Body of pancreas (tissue), 4 donors: ENCODE measurements around the gene TRMT61B. TPM values are rescaled to one million over a fixed set of nuclear protein-coding genes. Genes with fewer than 3 reads are reported as not detected.

Experiments used
- ATAC-seq: fragments of 150-250 bp; one replicate; pipeline ENCODE4 v1.9.1; 2016
- DNase-seq, 4 donors: peaks; one replicate each; pipeline ENCODE4 v3.0.0-alpha.2; 2019
- H3K27ac ChIP-seq, 4 donors: fragments of 200-600 bp; sonication (generic); 1 replicate in 3 of 4; 2 replicates in 1 of 4; pipeline versions ENCODE4 v1.5.1 to v1.6.1; 2016 to 2019; ENCODE audit warnings: mild to moderate bottlenecking in 1 of 4, mixed read lengths in 1 of 4, moderate library complexity in 1 of 4
- H3K27me3 ChIP-seq, 2 donors: fragments of 200-600 bp; sonication (generic); one replicate each; pipeline ENCODE4 v1.6.0; 2016; ENCODE audit warnings: mild to moderate bottlenecking in 1 of 2
- H3K36me3 ChIP-seq, 2 donors: fragments of 200-600 bp; sonication (generic); replicated peaks in 1 of 2; 2 replicates each; pipeline ENCODE4 v1.5.1; 2016; ENCODE audit warnings: low read depth in 2 of 2; ENCODE audit not compliant: insufficient read depth in 1 of 2
- H3K4me1 ChIP-seq: fragments of 200-600 bp; sonication (generic); one replicate; pipeline ENCODE4 v1.6.0; 2016
- H3K4me3 ChIP-seq, 2 donors: fragments of 200-600 bp; sonication (generic); 1 replicate in 1 of 2; 2 replicates in 1 of 2; pipeline ENCODE4 v1.5.1; 2016 to 2019
- H3K9me3 ChIP-seq, 3 donors: fragments of 200-600 bp; sonication (generic); 1 replicate in 2 of 3; 2 replicates in 1 of 3; pipeline ENCODE4 v1.5.1; 2016
- POLR2A ChIP-seq, 3 donors: fragments of 450-650 bp; IDR thresholded peaks; one replicate each; pipeline ENCODE4 v1.6.1; 2016; ENCODE audit warnings: antibody characterized with exemption in 3 of 3, mild to moderate bottlenecking in 2 of 3
- WGBS, 2 donors: methylation state at CpG; one replicate each; pipeline ENCODE4 v1.1.5; 2017; 5-methylcytosine and 5-hydroxymethylcytosine counted together
- intact Hi-C: fragments of 100-400 bp; cut with DNase I; formaldehyde crosslinking; loops from one replicate; pipeline ENCODE4 v1.15.1; 2023
- total RNA-seq, 2 donors: library from RNA; depleted of rRNA; stranded (reverse); fragments of >200 nt; gene quantifications; one replicate each; pipeline ENCODE4 v1.1.0, GENCODE V29; 2016
- TF ChIP-seq, protein P1 (sequence below), 7 experiments: fragments of 450-650 bp in 4 of 7; fragments of 200-600 bp in 3 of 7; sonication (generic) in 3 of 7; IDR thresholded peaks; one replicate each; pipeline ENCODE4 v1.5.1; 2016 to 2019; ENCODE audit warnings: antibody characterized with exemption in 7 of 7

TRMT61B gene
- total RNA-seq, 2 donors from 2014 or later: 9.9 to 15.8 TPM

DNA sequence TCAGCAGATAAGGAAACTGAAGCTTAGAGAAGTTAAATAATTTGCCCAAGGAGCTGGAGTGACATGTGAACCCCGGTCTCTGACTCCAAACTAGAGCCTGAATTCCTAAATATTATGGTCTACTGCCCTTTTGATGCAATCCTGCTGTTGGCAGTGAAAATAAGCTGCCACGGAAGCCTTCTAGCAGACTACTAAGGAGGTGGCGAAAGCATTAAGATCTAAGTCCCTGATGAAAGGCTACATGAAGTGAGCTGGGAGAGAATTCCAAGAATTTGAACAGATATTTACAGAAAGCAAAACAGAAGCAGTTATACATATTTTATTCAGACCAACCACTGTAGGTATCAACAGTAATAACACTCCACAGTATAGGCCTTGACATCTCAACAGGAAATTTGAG lies 28.1 kb downstream of the TRMT61B start:
- intact Hi-C loops: no loop called here
- Histone ChIP-seq H3K4me1 (no peaks in the 10 kb centered on the region), H3K27me3 (no peaks in the 10 kb centered on the region), H3K36me3 (no peaks in the 10 kb centered on the region), H3K9me3 (no peaks in the 10 kb centered on the region), H3K4me3 (no peak overlapping the region), H3K27ac (no peak overlapping the region)
- DNase-seq (no peak), ATAC-seq (no peak)
- TF ChIP-seq POLR2A (IDR thresholded peaks at IDR 0.05): no peak
- 63 to 67% methylated on average over 3 of the region's 3 CpGs for WGBS, 2 donors

DNA sequence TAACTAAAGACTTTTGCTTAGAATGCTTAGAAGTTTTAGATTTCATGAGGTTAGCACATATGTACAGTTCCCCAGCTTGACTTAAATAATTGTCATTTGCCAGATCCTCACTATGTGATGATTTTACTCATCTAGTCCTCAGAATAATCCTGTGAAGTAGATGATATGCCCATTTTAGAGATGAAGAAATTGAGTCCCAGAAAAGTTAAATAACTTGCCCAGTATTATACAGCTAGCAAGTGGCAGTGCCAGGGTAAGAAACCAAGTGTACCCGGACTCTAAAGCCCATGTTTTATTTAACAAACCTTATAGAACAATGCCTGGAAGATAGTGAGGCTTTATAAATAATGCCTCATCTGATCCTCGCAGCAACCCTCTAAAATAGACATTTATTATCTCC lies 31.1 kb downstream of the TRMT61B start:
- DNase-seq: no peak
- Histone ChIP-seq H3K9me3 (no peaks in the 10 kb centered on the region), H3K4me1 (no peaks in the 10 kb centered on the region), H3K27me3 (no peaks in the 10 kb centered on the region), H3K27ac (no peak overlapping the region), H3K4me3 (no peak overlapping the region), H3K36me3 (no peaks in the 10 kb centered on the region)
- 88 to 92% methylated on average over 2 of the region's 2 CpGs for WGBS, 2 donors
- ATAC-seq: no peak
- TF ChIP-seq, protein P1, sequence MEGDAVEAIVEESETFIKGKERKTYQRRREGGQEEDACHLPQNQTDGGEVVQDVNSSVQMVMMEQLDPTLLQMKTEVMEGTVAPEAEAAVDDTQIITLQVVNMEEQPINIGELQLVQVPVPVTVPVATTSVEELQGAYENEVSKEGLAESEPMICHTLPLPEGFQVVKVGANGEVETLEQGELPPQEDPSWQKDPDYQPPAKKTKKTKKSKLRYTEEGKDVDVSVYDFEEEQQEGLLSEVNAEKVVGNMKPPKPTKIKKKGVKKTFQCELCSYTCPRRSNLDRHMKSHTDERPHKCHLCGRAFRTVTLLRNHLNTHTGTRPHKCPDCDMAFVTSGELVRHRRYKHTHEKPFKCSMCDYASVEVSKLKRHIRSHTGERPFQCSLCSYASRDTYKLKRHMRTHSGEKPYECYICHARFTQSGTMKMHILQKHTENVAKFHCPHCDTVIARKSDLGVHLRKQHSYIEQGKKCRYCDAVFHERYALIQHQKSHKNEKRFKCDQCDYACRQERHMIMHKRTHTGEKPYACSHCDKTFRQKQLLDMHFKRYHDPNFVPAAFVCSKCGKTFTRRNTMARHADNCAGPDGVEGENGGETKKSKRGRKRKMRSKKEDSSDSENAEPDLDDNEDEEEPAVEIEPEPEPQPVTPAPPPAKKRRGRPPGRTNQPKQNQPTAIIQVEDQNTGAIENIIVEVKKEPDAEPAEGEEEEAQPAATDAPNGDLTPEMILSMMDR (IDR thresholded peaks at IDR 0.05): no peak
- no peak for TF ChIP-seq POLR2A (IDR thresholded peaks at IDR 0.05)
- intact Hi-C loops: no loop called here

DNA sequence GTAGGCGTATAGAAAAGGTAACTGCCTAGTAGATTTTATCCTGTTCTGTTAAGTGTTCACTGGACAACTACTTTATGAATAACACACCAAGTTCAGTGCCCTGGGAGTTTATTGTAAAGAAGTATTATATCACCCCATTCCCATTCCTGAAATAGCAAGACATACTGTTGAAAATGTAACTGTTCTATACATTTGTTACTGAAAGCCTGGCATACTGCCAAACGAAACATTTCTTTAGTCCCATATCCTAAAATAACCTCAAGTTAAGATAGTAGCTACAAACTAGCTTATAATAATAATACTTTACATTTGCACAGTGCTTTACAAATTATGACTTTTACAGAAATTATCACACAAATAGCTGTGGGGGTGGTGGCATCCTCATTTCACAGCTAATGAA lies 34.3 kb downstream of the TRMT61B start:
- intact Hi-C loops: no loop called here
- no peak for TF ChIP-seq POLR2A (IDR thresholded peaks at IDR 0.05)
- TF ChIP-seq, protein P1 (IDR thresholded peaks at IDR 0.05): no peak
- H3K4me1 ChIP-seq: no peaks in the 10 kb centered on the region
- no peaks in the 10 kb centered on the region for H3K36me3 ChIP-seq
- H3K9me3 ChIP-seq: no peaks in the 10 kb centered on the region
- no peak overlapping the region for H3K27ac ChIP-seq
- no peak overlapping the region for H3K4me3 ChIP-seq
- H3K27me3 ChIP-seq: no peaks in the 10 kb centered on the region
- DNase-seq (no peak), ATAC-seq (no peak)
- WGBS, 2 donors: 44 to 55% methylated on average over 2 of the region's 2 CpGs

DNA sequence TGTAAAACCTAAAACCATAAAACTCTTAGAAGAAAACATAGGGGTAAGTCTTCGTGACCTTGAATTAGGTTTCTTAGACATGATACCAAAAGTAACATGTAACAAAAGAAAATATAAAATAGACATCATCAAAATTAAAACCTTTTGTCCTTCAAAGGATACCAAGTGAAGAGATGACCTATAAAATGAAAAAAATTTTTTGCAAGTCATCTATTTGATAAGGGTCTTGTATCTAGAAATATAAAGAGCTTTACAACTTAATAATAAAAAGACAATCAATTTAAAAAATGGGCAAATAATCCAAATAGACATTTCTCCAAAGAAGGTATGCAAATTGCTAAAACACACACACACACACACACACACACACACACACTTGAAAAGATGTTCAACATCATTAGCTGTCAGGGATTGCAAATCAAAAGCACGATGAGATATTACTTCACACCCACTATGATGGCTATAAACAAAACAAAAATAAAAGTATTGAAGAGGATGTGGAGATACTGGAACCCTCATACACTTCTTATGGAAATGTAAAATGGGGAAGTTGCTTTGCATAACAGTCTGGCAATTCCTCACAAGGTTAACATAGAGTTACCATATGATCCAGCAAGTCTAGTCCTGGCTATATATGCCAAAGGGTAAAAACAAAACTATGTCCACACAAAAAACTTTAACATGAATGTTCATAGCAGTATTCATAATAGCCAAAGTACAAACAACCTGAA lies 36.2 kb downstream of the TRMT61B start:
- no peak for DNase-seq
- intact Hi-C loops: no loop called here
- TF ChIP-seq, protein P1 (IDR thresholded peaks at IDR 0.05): no peak
- no peak for TF ChIP-seq POLR2A (IDR thresholded peaks at IDR 0.05)
- WGBS, 2 donors: 78 to 94% methylated on average over 2 of the region's 2 CpGs
- Histone ChIP-seq H3K36me3 (no peaks in the 10 kb centered on the region), H3K4me1 (no peaks in the 10 kb centered on the region), H3K4me3 (no peak overlapping the region), H3K27me3 (no peaks in the 10 kb centered on the region), H3K9me3 (no peaks in the 10 kb centered on the region), H3K27ac (no peak overlapping the region)
- no peak for ATAC-seq

DNA sequence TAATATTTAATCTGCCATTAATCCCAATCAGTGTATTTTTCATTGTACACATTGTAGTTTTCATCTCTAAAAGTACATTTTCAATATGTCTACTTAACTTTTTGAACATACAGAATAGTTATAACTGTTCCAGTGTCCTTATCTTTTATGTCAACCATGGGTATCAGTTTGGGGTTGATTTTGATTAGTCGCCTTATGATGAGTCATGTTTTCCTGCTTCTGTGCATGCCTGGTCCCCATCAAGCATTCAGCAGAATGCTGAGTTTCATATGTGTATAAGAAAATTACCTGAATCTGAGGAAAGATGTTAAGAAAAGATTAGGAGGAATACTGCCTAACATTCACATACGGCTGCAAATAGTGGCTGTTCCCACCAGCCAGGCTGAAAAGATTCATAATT lies 41.7 kb downstream of the TRMT61B start:
- intact Hi-C loops: no loop called here
- ATAC-seq: no peak
- Histone ChIP-seq H3K4me3 (no peak overlapping the region), H3K4me1 (no peaks in the 10 kb centered on the region), H3K27ac (no peak overlapping the region), H3K36me3 (no peaks in the 10 kb centered on the region), H3K9me3 (no peaks in the 10 kb centered on the region), H3K27me3 (no peaks in the 10 kb centered on the region)
- WGBS, 2 donors: 55 to 73% methylated on average over 2 of the region's 2 CpGs
- no peak for DNase-seq
- TF ChIP-seq, protein P1 (IDR thresholded peaks at IDR 0.05): no peak
- no peak for TF ChIP-seq POLR2A (IDR thresholded peaks at IDR 0.05)
